ENCODE results near the gene GALNT12. TPM values are rescaled to one million over a fixed set of nuclear protein-coding genes. Genes with fewer than 3 reads are reported as not detected.

The GALNT12 gene
- total and polyA plus RNA-seq, 5 donors: 0.29 to 1.3 (median 0.89) TPM

DNA sequence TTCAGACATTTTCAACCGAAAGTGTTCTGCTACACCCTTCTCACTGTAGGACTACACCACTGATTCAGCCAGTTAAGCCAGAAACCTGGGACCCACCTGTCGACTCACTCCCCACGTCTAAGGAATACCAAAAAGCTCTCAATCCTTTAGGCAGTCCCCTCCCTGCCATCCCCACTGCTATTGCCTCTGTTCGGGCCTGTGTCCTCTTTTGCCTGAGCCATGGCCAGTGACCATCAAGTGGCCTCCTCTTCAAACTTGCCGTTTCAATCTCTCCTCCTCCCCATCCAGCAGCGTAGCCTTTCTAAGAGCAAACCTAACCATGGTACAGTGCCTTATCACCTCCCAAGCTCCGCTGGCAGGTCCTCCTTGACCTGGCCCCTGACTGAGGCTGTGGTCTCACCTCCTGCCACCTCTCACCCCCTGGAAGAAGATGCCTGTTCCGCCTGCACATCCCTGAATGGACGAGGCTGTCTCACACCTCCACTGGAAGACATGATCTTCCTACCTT lies 64.1 kb downstream of the GALNT12 start:
- H3K4me1 ChIP-seq (ENCODE audit: control insufficient read depth, insufficient read depth, low read length): peaks cover 16% of the 10 kb centered on the region
- H3K27ac ChIP-seq (ENCODE audit: low read length): no peak overlapping the region
- H3K9me3 ChIP-seq (ENCODE audit: control insufficient read depth, low read length): no peaks in the 10 kb centered on the region
- no peak for DNase-seq
- no peak overlapping the region for H3K4me3 ChIP-seq (ENCODE audit: low read length)
- 74% methylated on average over 9 of the region's 9 CpGs for WGBS
- no peak for ATAC-seq
- intact Hi-C loops (cut with DNase I): no loop called here
- H3K27me3 ChIP-seq (ENCODE audit: control insufficient read depth, insufficient read depth): no peaks in the 10 kb centered on the region

DNA sequence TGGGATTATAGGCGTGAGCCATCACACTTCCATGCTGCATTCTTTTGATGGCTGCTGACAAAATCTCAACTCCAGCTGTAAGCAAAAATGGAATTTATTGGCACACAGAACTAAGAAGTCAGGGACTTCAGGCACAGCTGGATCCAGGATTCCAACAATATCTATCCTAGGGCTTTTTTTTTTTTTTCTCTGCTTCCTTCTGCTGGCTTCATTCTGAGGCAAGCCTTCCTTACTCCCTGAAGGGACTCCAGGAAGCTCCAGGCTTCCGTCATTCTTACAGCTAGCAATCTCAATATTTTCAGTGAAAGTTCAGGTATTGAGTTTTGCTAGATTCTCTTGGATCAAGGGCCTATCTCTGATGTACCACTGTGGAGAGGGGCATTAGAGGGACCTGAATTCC lies 66.1 kb downstream of the GALNT12 start:
- Histone ChIP-seq H3K4me1 (ENCODE audit: control insufficient read depth, insufficient read depth, low read length) (peaks cover 6% of the 10 kb centered on the region), H3K27me3 (ENCODE audit: control insufficient read depth, insufficient read depth) (no peaks in the 10 kb centered on the region), H3K27ac (ENCODE audit: low read length) (no peak overlapping the region), H3K4me3 (ENCODE audit: low read length) (no peak overlapping the region), H3K9me3 (ENCODE audit: control insufficient read depth, low read length) (no peaks in the 10 kb centered on the region)
- intact Hi-C loops (cut with DNase I): no loop called here
- ATAC-seq (peak in 1 of 2 donors; percentile 32), DNase-seq (no peak)
- 75% methylated on average over 2 of the region's 2 CpGs for WGBS

DNA sequence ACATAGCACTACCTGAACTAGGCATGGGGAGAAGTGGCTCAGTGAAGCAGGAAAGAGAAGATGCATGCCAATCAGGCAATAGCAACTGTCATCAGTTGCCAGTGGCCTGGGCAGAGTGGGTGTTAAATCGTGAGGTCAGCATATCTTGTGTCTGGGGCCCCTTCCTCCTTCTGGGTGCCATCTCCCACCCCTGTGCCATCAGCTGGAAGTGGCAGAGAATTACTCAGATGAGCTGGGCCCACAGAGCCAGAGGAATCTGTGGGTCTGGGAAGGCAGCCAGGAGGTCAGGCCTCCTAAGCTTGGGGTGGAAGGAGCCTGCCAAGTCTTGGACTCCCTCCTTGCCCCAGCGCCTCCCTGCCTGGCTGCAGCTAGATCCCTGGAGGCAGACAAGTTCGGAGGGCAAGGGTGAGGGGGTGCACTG lies 66.5 kb downstream of the GALNT12 start:
- peaks cover 6% of the 10 kb centered on the region for H3K4me1 ChIP-seq (ENCODE audit: control insufficient read depth, insufficient read depth, low read length)
- H3K27ac ChIP-seq (ENCODE audit: low read length): no peak overlapping the region
- intact Hi-C loops (cut with DNase I): no loop called here
- H3K9me3 ChIP-seq (ENCODE audit: control insufficient read depth, low read length): no peaks in the 10 kb centered on the region
- no peaks in the 10 kb centered on the region for H3K27me3 ChIP-seq (ENCODE audit: control insufficient read depth, insufficient read depth)
- ATAC-seq (peak; percentile 76 to 90), DNase-seq (peak; percentile 78 to 92 (median 88))
- no peak overlapping the region for H3K4me3 ChIP-seq (ENCODE audit: low read length)
- 23% methylated on average over 3 of the region's 3 CpGs for WGBS

DNA sequence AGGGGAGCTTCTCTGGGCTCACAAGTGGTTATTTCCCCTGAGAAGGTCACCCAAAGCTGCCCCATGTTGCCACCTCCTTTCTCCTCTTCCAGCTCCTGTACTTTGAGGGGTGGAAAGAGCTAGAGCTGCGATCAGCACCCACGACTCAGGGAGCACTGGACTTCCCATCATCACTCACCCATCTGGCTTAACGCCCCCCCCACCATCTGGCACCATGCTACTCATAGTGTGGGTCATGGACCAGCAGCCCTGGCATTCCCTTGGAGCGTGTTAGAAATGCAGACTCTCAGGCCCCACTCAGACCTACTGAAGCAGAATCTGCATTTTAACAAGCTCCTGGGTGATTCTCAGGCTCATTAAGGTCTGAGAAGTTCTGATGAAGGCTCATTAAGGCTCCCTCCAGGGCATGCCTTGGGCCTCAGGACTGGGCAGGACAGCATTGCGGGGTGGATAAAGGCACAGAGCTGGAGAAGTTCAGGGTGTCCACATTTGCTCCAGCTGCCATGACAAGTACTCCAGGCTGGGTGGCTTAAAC lies 67.3 kb downstream of the GALNT12 start:
- DNase-seq (no peak), ATAC-seq (no peak)
- intact Hi-C loops (cut with DNase I): no loop called here
- Histone ChIP-seq H3K4me1 (ENCODE audit: control insufficient read depth, insufficient read depth, low read length) (peaks cover 13% of the 10 kb centered on the region), H3K27ac (ENCODE audit: low read length) (no peak overlapping the region), H3K9me3 (ENCODE audit: control insufficient read depth, low read length) (no peaks in the 10 kb centered on the region), H3K4me3 (ENCODE audit: low read length) (no peak overlapping the region), H3K27me3 (ENCODE audit: control insufficient read depth, insufficient read depth) (no peaks in the 10 kb centered on the region)
- WGBS: 89% methylated on average over 5 of the region's 5 CpGs

DNA sequence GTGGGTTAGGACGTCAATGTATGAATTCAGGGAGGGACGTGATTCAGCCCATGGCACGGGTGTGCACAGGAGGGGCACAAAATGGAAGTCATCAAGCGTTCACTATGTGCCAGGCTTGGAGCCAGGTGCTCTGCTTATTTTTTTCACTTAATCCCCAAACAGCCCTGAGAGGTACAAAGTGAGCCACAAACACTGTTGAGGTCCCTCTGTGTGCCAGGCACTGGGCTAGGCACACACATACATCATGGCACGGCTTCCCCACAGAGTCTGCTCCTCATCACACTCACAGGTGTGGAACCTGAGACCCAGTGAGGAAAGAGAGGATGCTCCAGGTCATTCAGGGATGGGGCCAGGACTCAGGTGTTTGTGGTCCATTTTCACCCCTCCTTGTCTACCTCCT lies 68.1 kb downstream of the GALNT12 start:
- no peak for DNase-seq
- Histone ChIP-seq H3K27ac (ENCODE audit: low read length) (no peak overlapping the region), H3K27me3 (ENCODE audit: control insufficient read depth, insufficient read depth) (no peaks in the 10 kb centered on the region), H3K9me3 (ENCODE audit: control insufficient read depth, low read length) (no peaks in the 10 kb centered on the region), H3K4me1 (ENCODE audit: control insufficient read depth, insufficient read depth, low read length) (peaks cover 15% of the 10 kb centered on the region), H3K4me3 (ENCODE audit: low read length) (no peak overlapping the region)
- no peak for ATAC-seq
- intact Hi-C loops (cut with DNase I): no loop called here
- WGBS: 78% methylated on average over 5 of the region's 5 CpGs

DNA sequence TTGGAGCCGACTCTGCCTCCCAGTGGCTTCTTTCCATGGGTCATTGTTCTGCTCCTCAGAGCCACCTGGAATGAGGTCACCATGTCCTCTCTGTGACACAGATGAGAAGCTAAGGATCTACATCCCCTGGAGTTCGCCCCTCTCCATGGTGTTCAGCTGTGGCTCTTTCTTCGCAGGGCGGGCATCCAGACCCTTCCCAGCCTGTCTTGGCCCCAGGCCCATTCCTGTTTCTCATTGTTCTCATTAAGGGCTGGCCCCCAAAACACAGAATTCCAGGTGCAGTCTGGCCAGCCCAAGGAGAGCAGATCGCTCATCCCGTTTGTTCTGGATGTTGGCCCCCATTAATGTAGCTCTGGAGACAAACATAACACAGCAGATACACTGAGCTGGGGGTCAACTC lies 69.8 kb downstream of the GALNT12 start:
- no peaks in the 10 kb centered on the region for H3K9me3 ChIP-seq (ENCODE audit: control insufficient read depth, low read length)
- intact Hi-C loops (cut with DNase I): no loop called here
- ATAC-seq: no peak
- 89% methylated on average over 6 of the region's 6 CpGs for WGBS
- no peaks in the 10 kb centered on the region for H3K27me3 ChIP-seq (ENCODE audit: control insufficient read depth, insufficient read depth)
- no peak overlapping the region for H3K27ac ChIP-seq (ENCODE audit: low read length)
- no peak for DNase-seq
- no peak overlapping the region for H3K4me3 ChIP-seq (ENCODE audit: low read length)
- H3K4me1 ChIP-seq (ENCODE audit: control insufficient read depth, insufficient read depth, low read length): peaks cover 15% of the 10 kb centered on the region

DNA sequence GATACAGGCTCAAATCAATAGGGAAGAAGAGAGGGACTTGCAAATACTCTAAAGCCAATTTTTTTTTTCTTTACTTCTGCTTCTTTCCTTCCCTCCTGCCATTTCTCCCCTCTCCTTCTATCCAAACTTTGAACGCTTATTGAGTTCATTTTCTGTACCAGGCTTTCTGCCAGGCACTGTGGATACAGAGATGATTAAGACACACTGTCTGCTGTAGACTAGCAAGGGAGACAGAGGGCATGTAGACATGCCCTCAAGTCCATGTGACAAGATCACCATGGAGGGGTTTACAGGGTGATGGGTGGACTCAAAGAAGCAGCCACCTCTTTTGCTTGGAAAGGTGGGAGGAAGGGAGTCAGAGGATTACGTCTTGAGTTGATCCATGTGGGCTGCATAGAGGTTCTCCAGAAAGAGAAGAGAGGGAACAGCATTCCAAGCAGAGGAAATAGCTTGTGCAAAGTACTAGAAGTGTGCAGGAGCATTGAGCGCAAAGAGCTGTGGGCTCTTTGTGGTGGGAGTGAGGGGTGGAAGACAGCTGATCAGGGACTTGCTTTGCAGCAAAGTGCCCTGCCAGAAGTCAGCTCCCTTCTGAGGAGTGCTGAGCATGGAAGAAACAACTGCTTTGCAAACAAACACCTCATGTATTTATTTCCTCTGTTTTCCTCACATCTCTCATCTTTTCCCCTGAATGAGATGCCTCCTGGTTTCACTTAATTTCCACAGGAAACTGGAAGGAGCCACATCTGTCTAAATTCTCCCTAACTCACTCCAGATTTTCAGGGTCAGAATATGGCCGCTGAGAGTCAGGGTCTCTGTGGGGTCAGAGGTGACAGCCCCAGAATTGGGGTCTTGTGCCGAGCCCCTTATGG lies 71.9 kb downstream of the GALNT12 start:
- ATAC-seq: no peak
- WGBS: 64% methylated on average over 5 of the region's 5 CpGs
- no peaks in the 10 kb centered on the region for H3K27me3 ChIP-seq (ENCODE audit: control insufficient read depth, insufficient read depth)
- H3K9me3 ChIP-seq (ENCODE audit: control insufficient read depth, low read length): no peaks in the 10 kb centered on the region
- no peak overlapping the region for H3K4me3 ChIP-seq (ENCODE audit: low read length)
- H3K27ac ChIP-seq (ENCODE audit: low read length): no peak overlapping the region
- intact Hi-C loops (cut with DNase I): no loop called here
- peaks cover 17% of the 10 kb centered on the region for H3K4me1 ChIP-seq (ENCODE audit: control insufficient read depth, insufficient read depth, low read length)
- DNase-seq: no peak

DNA sequence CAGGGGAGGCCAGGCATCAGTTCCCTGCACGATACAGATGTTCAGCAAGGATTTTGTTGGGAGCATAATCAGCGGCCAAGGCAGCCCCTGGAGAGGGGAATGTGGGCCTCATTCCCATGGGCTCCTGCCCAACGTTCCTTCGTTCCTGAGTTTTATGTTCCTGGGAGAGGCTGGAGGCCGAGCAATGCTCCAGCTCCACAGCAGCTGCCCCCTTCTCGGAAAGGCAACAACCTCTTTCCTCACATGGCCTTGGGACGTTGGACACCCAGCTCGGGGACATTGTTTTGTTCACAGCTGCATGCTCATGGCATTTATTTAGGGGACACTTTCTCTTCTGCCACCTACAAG lies 72.5 kb downstream of the GALNT12 start:
- Histone ChIP-seq H3K4me3 (ENCODE audit: low read length) (no peak overlapping the region), H3K27me3 (ENCODE audit: control insufficient read depth, insufficient read depth) (no peaks in the 10 kb centered on the region), H3K27ac (ENCODE audit: low read length) (no peak overlapping the region), H3K4me1 (ENCODE audit: control insufficient read depth, insufficient read depth, low read length) (peaks cover 17% of the 10 kb centered on the region), H3K9me3 (ENCODE audit: control insufficient read depth, low read length) (no peaks in the 10 kb centered on the region)
- intact Hi-C loops (cut with DNase I): no loop called here
- ATAC-seq (peak; percentile 32 to 48), DNase-seq (peak; percentile 44 to 78 (median 73))
- WGBS: 52% methylated on average over 8 of the region's 8 CpGs

DNA sequence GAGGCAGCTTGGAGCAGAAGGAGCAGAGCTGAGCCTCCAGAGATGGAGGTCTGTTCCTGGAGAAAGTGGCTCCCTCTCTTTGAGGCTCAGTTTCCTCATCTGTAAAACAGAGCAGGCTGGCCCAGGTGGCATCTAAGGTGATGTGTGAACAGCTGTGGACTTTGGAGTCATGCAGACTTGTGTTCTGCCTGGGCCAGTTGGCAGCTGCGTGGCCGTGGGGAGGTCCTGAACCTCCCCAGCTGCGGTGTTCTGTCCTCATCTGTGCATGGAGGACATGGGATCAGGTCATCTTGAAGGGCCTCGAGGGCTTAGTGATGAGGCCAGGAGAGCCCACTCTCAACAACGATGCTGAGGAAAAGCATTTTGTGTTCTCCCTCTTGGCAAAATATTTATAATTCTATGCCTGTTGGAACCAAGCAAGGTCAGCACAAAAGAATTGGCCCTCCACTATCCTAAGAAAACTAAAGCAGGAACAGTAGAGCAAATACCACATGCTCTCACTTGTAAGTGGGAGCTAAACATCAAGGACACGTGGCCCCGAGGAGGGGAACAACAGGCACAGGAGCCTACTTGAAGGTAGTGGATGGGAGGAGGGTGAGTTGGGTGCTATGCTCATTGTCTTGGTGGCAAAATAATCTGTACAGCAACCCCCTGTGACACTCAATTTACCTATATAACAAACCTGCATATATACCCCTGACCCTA lies 73.0 kb downstream of the GALNT12 start:
- Histone ChIP-seq H3K4me3 (ENCODE audit: low read length) (no peak overlapping the region), H3K27me3 (ENCODE audit: control insufficient read depth, insufficient read depth) (no peaks in the 10 kb centered on the region), H3K4me1 (ENCODE audit: control insufficient read depth, insufficient read depth, low read length) (peaks cover 18% of the 10 kb centered on the region), H3K9me3 (ENCODE audit: control insufficient read depth, low read length) (no peaks in the 10 kb centered on the region), H3K27ac (ENCODE audit: low read length) (no peak overlapping the region)
- peak in 1 of 2 donors; percentile 35 for ATAC-seq
- DNase-seq: peak in 1 of 3 donors; percentile 70
- intact Hi-C loops (cut with DNase I): no loop called here
- WGBS: 67% methylated on average over 7 of the region's 7 CpGs

DNA sequence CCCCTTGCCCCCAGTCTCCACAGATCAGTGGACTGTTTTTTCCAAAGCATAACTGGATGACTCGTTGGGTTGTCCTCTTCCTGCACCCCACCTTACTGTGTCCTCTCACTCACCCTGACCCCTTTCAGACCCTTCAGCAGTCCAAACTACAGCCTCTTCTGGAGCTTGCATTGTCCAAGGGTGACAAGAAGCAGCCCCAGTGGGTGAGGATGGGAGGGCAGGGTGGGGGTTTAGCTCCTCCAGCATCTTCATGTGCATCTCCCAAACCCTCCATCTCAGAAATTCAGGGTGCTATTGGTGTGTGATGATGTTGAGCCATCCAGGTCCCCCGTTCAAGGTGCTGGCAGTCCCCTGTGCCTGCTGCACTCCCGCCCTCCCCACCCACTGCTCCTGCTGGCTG lies 73.9 kb downstream of the GALNT12 start:
- no peak overlapping the region for H3K4me3 ChIP-seq (ENCODE audit: low read length)
- DNase-seq (no peak), ATAC-seq (no peak)
- H3K27ac ChIP-seq (ENCODE audit: low read length): no peak overlapping the region
- H3K9me3 ChIP-seq (ENCODE audit: control insufficient read depth, low read length): no peaks in the 10 kb centered on the region
- no peaks in the 10 kb centered on the region for H3K27me3 ChIP-seq (ENCODE audit: control insufficient read depth, insufficient read depth)
- 74% methylated on average over 3 of the region's 3 CpGs for WGBS
- H3K4me1 ChIP-seq (ENCODE audit: control insufficient read depth, insufficient read depth, low read length): peaks cover 21% of the 10 kb centered on the region
- intact Hi-C loops (cut with DNase I): no loop called here

Measured in right cardiac atrium (tissue), 5 donors.